Measurements from ENCODE around the gene PRXL2C. TPM values are rescaled to one million over a fixed set of nuclear protein-coding genes. Genes with fewer than 3 reads are reported as not detected.

Gene PRXL2C
- total RNA-seq, 1 donor from 2014 or later: 7.5 TPM

GRCh38 chr9:96621618-96622017, 33.5 kb downstream of the PRXL2C start:
- Mint-ChIP-seq H3K27ac (no peak overlapping the region), H3K9me3 (no peaks in the 10 kb centered on the region), H3K4me1 (ENCODE audit: unreplicated experiment) (peaks cover 35% of the 10 kb centered on the region), H3K4me3 (no peak overlapping the region), H3K36me3 (no peaks in the 10 kb centered on the region), H3K27me3 (peaks cover 4% of the 10 kb centered on the region)
- no peak for DNase-seq (ENCODE audit: extremely low spot score, unreplicated experiment)
- TF ChIP-seq CTCF (conservative IDR thresholded peaks at IDR 0.05): no peak

- Mint-ChIP-seq H3K4me3 (peak overlapping the region; percentile 96), H3K36me3 (no peaks in the 10 kb centered on the region), H3K27me3 (peaks cover 4% of the 10 kb centered on the region), H3K9me3 (no peaks in the 10 kb centered on the region), H3K4me1 (ENCODE audit: unreplicated experiment) (peaks cover 35% of the 10 kb centered on the region), H3K27ac (peak overlapping the region; percentile 97)
- DNase-seq (ENCODE audit: extremely low spot score, unreplicated experiment): no peak
- no peak for TF ChIP-seq CTCF (conservative IDR thresholded peaks at IDR 0.05)
These were observed 34.3 kb downstream of the PRXL2C start for GRCh38 chr9:96620832-96621269.

GRCh38 chr9:96620181-96620514, 35.0 kb downstream of the PRXL2C start:
- peaks cover 35% of the 10 kb centered on the region for H3K4me1 Mint-ChIP-seq (ENCODE audit: unreplicated experiment)
- TF ChIP-seq CTCF (conservative IDR thresholded peaks at IDR 0.05): no peak
- no peak for DNase-seq (ENCODE audit: extremely low spot score, unreplicated experiment)
- H3K27me3 Mint-ChIP-seq: peaks cover 4% of the 10 kb centered on the region
- no peaks in the 10 kb centered on the region for H3K9me3 Mint-ChIP-seq
- H3K4me3 Mint-ChIP-seq: peak overlapping the region; percentile 96
- H3K27ac Mint-ChIP-seq: peak overlapping the region; percentile 97
- no peaks in the 10 kb centered on the region for H3K36me3 Mint-ChIP-seq

GRCh38 chr9:96619491-96620180, 35.5 kb downstream of the PRXL2C start, which contains the start of gene CDC14B:
TSS of gene CDC14B (minus strand) at chr9:96619843. CDS start at chr9:96619378, 465 bp downstream.
- Mint-ChIP-seq H3K4me3 (peak within 1 kb of the TSS; percentile 96), H3K27me3 (peaks cover 4% of the 10 kb centered on the region), H3K9me3 (no peaks in the 10 kb centered on the region), H3K36me3 (no peaks in the 10 kb centered on the region), H3K4me1 (ENCODE audit: unreplicated experiment) (peaks cover 35% of the 10 kb centered on the region), H3K27ac (peak within 1 kb of the TSS; percentile 97)
- peak; percentile 91 for DNase-seq (ENCODE audit: extremely low spot score, unreplicated experiment)
- TF ChIP-seq CTCF (conservative IDR thresholded peaks at IDR 0.05): no peak

GRCh38 chr9:96619124-96619465, 36.0 kb downstream of the PRXL2C start:
- no peak for TF ChIP-seq CTCF (conservative IDR thresholded peaks at IDR 0.05)
- no peak overlapping the region for H3K4me3 Mint-ChIP-seq
- no peak for DNase-seq (ENCODE audit: extremely low spot score, unreplicated experiment)
- H3K9me3 Mint-ChIP-seq: no peaks in the 10 kb centered on the region
- H3K4me1 Mint-ChIP-seq (ENCODE audit: unreplicated experiment): peaks cover 35% of the 10 kb centered on the region
- peaks cover 4% of the 10 kb centered on the region for H3K27me3 Mint-ChIP-seq
- H3K36me3 Mint-ChIP-seq: no peaks in the 10 kb centered on the region
- no peak overlapping the region for H3K27ac Mint-ChIP-seq

All from type B pancreatic cell (in vitro differentiated cells).